ENCODE results near the gene COMMD9. TPM values are rescaled to one million over a fixed set of nuclear protein-coding genes. Genes with fewer than 3 reads are reported as not detected.

The COMMD9 gene
- total and polyA plus RNA-seq, 2 of the 4 experiments (the other 2 are of a cell fraction): 50.7 to 58.3 TPM

GRCh38 chr11:36238881-36239280 is 50.3 kb downstream of the COMMD9 start:
- no peak for TF ChIP-seq SMC3 (IDR thresholded peaks at IDR 0.05; ENCODE audit: low read depth, low read length)
- no peak for TF ChIP-seq RCOR1 (IDR thresholded peaks at IDR 0.05; ENCODE audit: insufficient replicate concordance, low read length)
- no peak for TF ChIP-seq MXI1 (IDR thresholded peaks at IDR 0.05; ENCODE audit: borderline replicate concordance, low read depth, low read length)
- TF ChIP-seq NFE2L2 (IDR thresholded peaks at IDR 0.05; ENCODE audit: low read depth, low read length): no peak
- TF ChIP-seq BHLHE40 (IDR thresholded peaks at IDR 0.05; ENCODE audit: low read depth, low read length): no peak
- TF ChIP-seq RFX5 (IDR thresholded peaks at IDR 0.05; ENCODE audit: low read depth, low read length): no peak
- TF ChIP-seq USF2 (IDR thresholded peaks at IDR 0.05; ENCODE audit: low read depth, low read length): no peak
- TF ChIP-seq POLR2A (IDR thresholded peaks at IDR 0.05; ENCODE audit: low read depth, low read length): no peak
- TF ChIP-seq ELK1 (IDR thresholded peaks at IDR 0.05; ENCODE audit: borderline replicate concordance, low read depth, low read length): no peak
- no peak for TF ChIP-seq CTCF (conservative IDR thresholded peaks at IDR 0.05; ENCODE audit: low read depth, low read length)
- TF ChIP-seq CHD1 (IDR thresholded peaks at IDR 0.05; ENCODE audit: low read depth, low read length): no peak
- no peak for TF ChIP-seq MAZ (IDR thresholded peaks at IDR 0.05; ENCODE audit: borderline replicate concordance, low read depth, low read length)
- TF ChIP-seq RAD21 (IDR thresholded peaks at IDR 0.05; ENCODE audit: low read length): no peak
- Histone ChIP-seq H2AK9ac (replicated peaks; ENCODE audit: low read depth, low read length, poor library complexity) (no peak overlapping the region), H4K91ac (ENCODE audit: insufficient read depth, low read depth, low read length) (no peak overlapping the region), H3K9me3 (ENCODE audit: control insufficient read depth, insufficient read depth, low read length) (no peaks in the 10 kb centered on the region), H3K18ac (ENCODE audit: low read depth, low read length) (no peak overlapping the region), H2BK120ac (ENCODE audit: low read depth, low read length) (no peak overlapping the region), H3K9me1 (ENCODE audit: insufficient read depth, low read length) (peaks cover 2% of the 10 kb centered on the region; the same call in 1 of the 2 replicates), H2AK5ac (ENCODE audit: low read depth, low read length) (no peak overlapping the region), H3K23ac (ENCODE audit: low read depth, low read length) (no peak overlapping the region), H3K9ac (ENCODE audit: low read depth, low read length) (no peak overlapping the region), H3K4me3 (ENCODE audit: insufficient read depth, low read depth, low read length) (no peak overlapping the region), H3K56ac (ENCODE audit: extremely low read depth, insufficient read depth, low read length) (no peak overlapping the region), H3K14ac (replicated peaks; ENCODE audit: low read depth, low read length) (no peak overlapping the region), H2AFZ (replicated peaks; ENCODE audit: low read length, poor library complexity) (no peak overlapping the region), H3K4me2 (ENCODE audit: low read depth, low read length) (no peak overlapping the region), H2BK5ac (ENCODE audit: low read depth, low read length, poor library complexity, severe bottlenecking) (no peak overlapping the region), H4K5ac (ENCODE audit: low read depth, low read length) (no peak overlapping the region), H3K4ac (ENCODE audit: low read depth, low read length) (no peak overlapping the region), H2BK20ac (ENCODE audit: low read depth, low read length) (no peak overlapping the region), H3K36me3 (ENCODE audit: control insufficient read depth, insufficient read depth, low read length) (no peaks in the 10 kb centered on the region), H4K8ac (ENCODE audit: low read depth in 2 of 2, low read length in 2 of 2) (no peak overlapping the region), H3K27ac (ENCODE audit: insufficient read depth, low read length) (no peak overlapping the region), H3K4me1 (ENCODE audit: control insufficient read depth, insufficient read depth, low read length) (no peaks in the 10 kb centered on the region), H3K27me3 (ENCODE audit: control insufficient read depth, insufficient read depth, low read length) (peaks cover 16% of the 10 kb centered on the region), H3K79me1 (ENCODE audit: low read depth in 1 of 2, low read length in 2 of 2) (no peaks in the 10 kb centered on the region), H4K20me1 (ENCODE audit: insufficient read depth, low read length) (no peaks in the 10 kb centered on the region), H2BK15ac (ENCODE audit: low read depth, low read length) (no peak overlapping the region)
- no CpG with 5 or more reads among the region's 1 CpG for WGBS, 2 experiments (ENCODE audit: extremely low coverage in 2 of 2, insufficient read length in 1 of 2)
- POLR2A ChIA-PET (ENCODE audit: unreplicated experiment): no interaction called here
- intact Hi-C loops (cut with micrococcal nuclease) (no loop called here), dilution Hi-C loops (cut with HindIII; ENCODE audit: low sequenced_read_pairs, unreplicated experiment) (no loop called here), in situ Hi-C loops (cut with MboI; ENCODE audit: low sequenced_read_pairs) (no loop called here)
- BruUV-seq (replicated peaks): no TSS peak
- DNase-seq (no peak), ATAC-seq (ENCODE audit: low read depth) (no peak)
- CTCF ChIA-PET: interaction anchor here (1.0 kb wide), 1 partner anchor 8 kb away, joined by 4 read pairs; no protein-coding TSS in a partner anchor
